Progenitor cell of endocrine pancreas (in vitro differentiated cells): ENCODE measurements around the gene RARB. TPM values are rescaled to one million over a fixed set of nuclear protein-coding genes. Genes with fewer than 3 reads are reported as not detected.

Source experiments
- DNase-seq: peaks from one replicate; pipeline ENCODE4 v3.0.0; 2021; ENCODE audit warnings: low spot score; ENCODE audit not compliant: unreplicated experiment
- H3K27ac Mint-ChIP-seq: 2 replicates; pipeline ENCODE4 v1.8.0; 2021; ENCODE audit warnings: mild to moderate bottlenecking, moderate library complexity, mixed read lengths
- H3K27me3 Mint-ChIP-seq: 2 replicates; pipeline ENCODE4 v1.8.0; 2021; ENCODE audit warnings: mixed read lengths
- H3K36me3 Mint-ChIP-seq: 2 replicates; pipeline ENCODE4 v1.8.0; 2022; ENCODE audit warnings: mixed read lengths; ENCODE audit not compliant: insufficient read depth
- H3K4me1 Mint-ChIP-seq: 2 replicates; pipeline ENCODE4 v1.8.0; 2021; ENCODE audit warnings: low read depth, mixed read lengths
- H3K4me3 Mint-ChIP-seq: 2 replicates; pipeline ENCODE4 v1.8.0; 2021; ENCODE audit warnings: low read depth, mild to moderate bottlenecking, moderate library complexity, mixed read lengths
- H3K9me3 Mint-ChIP-seq: 2 replicates; pipeline ENCODE4 v1.8.0; 2021; ENCODE audit warnings: low read depth, mixed read lengths
- CTCF ChIP-seq: fragments of 200-600 bp; sonication (generic); IDR thresholded peaks from one replicate; pipeline ENCODE4 v1.5.0; 2021; ENCODE audit warnings: antibody characterized with exemption, mild to moderate bottlenecking; ENCODE audit not compliant: unreplicated experiment
- total RNA-seq: library from RNA; stranded (reverse); gene quantifications from 2 replicates; pipeline ENCODE4 v1.2.1, GENCODE V29; 2021

Gene RARB
- total RNA-seq, 1 donor from 2014 or later, result 30.0 TPM

DNA sequence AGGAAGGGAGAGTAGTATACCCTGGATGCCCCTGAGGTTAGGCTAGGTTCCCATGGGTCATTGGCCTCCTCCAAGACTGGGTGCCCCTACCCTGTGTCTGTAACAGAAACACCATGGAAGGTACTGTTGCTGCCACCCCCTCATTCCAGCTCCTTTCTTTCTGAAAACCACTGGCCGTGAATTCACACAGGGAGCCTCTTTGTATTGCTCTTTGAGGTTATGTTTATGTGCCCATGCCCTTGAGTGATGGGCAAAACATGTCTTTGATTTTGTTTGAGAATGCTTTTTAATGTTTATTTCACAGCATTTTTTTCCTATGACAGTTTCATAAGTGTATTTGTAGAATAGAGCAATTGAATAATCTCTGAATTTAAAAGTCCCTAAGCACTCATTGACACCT is 79.7 kb downstream of the RARB start:
- Mint-ChIP-seq H3K27me3 (no peaks in the 10 kb centered on the region), H3K4me3 (no peak overlapping the region), H3K27ac (no peak overlapping the region), H3K9me3 (no peaks in the 10 kb centered on the region), H3K4me1 (peaks cover 11% of the 10 kb centered on the region), H3K36me3 (peaks cover 28% of the 10 kb centered on the region)
- DNase-seq, result no peak
- no peak for TF ChIP-seq CTCF

DNA sequence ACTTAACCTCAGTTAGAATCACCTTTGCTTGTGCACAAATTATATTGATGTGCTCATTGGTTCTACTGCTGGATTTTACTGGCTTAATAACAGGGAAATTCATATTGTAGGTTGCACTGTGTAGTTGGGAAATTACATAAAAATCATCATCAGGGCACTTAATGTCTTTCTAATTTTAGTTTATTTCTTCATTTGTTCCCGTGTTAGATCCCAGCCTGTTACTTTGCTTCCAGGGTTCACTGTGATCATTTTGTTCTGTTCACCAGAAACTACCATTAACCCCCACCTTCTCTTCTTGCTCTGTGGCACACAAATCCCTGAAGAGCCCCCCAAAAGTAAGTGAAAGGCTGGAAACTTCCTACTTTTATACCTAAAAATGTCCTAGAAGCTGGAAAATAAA is 80.4 kb downstream of the RARB start:
- Mint-ChIP-seq H3K9me3 (no peaks in the 10 kb centered on the region), H3K36me3 (peaks cover 25% of the 10 kb centered on the region), H3K4me1 (peaks cover 13% of the 10 kb centered on the region), H3K27ac (peak overlapping the region; percentile 13), H3K27me3 (no peaks in the 10 kb centered on the region), H3K4me3 (no peak overlapping the region)
- TF ChIP-seq CTCF, result no peak
- DNase-seq, result no peak

DNA sequence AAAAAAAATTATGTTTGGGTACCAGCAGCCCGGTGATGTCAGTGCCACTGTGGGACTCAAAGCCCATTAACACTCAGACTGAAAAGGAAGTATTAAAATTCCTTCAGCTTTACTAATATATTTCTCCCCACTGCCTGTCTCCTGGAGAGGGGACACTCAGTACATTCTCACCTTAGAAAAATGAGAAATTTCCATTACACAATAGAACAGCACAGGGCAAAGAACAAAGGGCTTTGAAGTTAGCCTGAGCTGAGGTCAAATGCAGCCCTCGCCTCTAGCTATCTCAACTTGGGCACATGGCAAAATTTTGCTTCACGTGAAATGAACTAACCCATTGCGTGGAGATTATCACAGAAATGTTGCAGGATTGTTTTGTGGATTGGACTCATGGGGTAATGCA is 80.8 kb downstream of the RARB start:
- peaks cover 23% of the 10 kb centered on the region for H3K36me3 Mint-ChIP-seq
- H3K9me3 Mint-ChIP-seq, result no peaks in the 10 kb centered on the region
- TF ChIP-seq CTCF, result no peak
- H3K27ac Mint-ChIP-seq, result no peak overlapping the region
- H3K27me3 Mint-ChIP-seq, result no peaks in the 10 kb centered on the region
- no peak overlapping the region for H3K4me3 Mint-ChIP-seq
- DNase-seq, result no peak
- peaks cover 17% of the 10 kb centered on the region for H3K4me1 Mint-ChIP-seq

DNA sequence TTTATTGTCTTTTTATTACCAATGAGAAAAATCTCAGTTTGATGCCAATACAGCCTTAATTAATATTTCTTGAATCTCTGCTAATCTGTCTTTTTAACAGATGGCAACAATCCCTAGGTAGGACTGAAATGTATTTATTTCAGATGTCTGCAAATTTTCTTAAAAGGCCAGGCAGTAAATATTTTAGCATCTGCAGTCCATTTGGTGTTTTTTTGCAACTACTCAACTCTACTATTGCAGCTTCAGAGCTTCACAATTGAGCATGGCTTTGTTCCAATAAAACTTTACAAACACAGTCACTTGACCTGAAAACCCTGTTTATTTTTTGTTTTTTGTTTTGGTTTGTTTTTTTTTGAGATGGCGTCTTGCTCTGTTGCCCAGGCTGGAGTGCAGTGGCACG is 82.7 kb downstream of the RARB start:
- Mint-ChIP-seq H3K27me3 (no peaks in the 10 kb centered on the region), H3K27ac (no peak overlapping the region), H3K4me1 (peaks cover 24% of the 10 kb centered on the region), H3K36me3 (peaks cover 19% of the 10 kb centered on the region), H3K4me3 (no peak overlapping the region), H3K9me3 (peaks cover 5% of the 10 kb centered on the region)
- TF ChIP-seq CTCF, result no peak
- no peak for DNase-seq

DNA sequence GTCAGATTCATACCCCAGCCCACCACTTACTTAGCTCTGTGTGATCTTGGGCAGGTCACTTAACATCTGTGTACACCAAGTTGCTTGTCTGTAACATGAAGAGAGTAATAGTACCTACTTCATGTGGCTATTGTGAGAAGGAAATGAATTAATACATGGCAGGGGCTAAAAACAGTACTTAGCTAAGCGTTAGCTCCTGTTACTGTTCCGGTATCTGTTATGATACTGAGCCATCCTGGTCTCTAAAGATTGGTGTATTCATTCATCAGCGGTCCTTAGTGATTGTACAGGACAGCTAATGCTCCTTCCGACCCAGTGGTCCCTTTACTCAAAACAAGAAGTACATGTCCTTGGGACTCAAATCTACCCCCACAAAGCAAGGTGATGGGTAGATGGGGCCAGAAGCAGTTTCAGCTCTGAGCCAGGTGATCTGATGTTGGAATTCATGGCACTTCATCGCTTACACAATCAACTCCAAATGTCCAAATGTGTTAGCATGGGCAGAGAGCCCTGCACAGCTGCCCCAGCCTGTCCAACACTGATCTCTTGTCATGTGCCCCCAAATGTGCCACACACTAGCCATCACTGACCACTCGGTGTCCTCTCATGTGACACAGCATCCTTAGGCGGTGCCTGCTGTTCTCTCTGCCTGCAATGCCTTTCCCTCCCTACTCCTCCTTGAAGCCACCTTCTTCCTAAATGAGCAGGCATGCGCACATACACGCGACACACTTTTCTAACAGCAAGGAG is 84.1 kb downstream of the RARB start:
- TF ChIP-seq CTCF, result no peak
- H3K27ac Mint-ChIP-seq, result no peak overlapping the region
- H3K27me3 Mint-ChIP-seq, result no peaks in the 10 kb centered on the region
- H3K9me3 Mint-ChIP-seq, result peaks cover 5% of the 10 kb centered on the region
- peaks cover 18% of the 10 kb centered on the region for H3K4me1 Mint-ChIP-seq
- peaks cover 12% of the 10 kb centered on the region for H3K36me3 Mint-ChIP-seq
- H3K4me3 Mint-ChIP-seq, result no peak overlapping the region
- DNase-seq, result no peak
